Lung (tissue), 12 donors: ENCODE results near the gene CCL7. TPM values are rescaled to one million over a fixed set of nuclear protein-coding genes. Genes with fewer than 3 reads are reported as not detected.
A peak's percentile ranks its signal among the peaks of the same experiment; 100 is the strongest.

ENCODE experiments used
- ATAC-seq: fragments of 200-7000 bp; cut with Tn5 transposase; one replicate; pipeline ENCODE4 v1.9.1; 2020; ENCODE audit warnings: moderate number of reproducible peaks; ENCODE audit not compliant: insufficient read depth, low FRiP score
- DNase-seq, 3 donors: peaks; one replicate each; pipeline ENCODE4 v3.0.0-alpha.2; 2013 to 2017
- H3K27ac ChIP-seq, 2 donors: one replicate each; pipeline ENCODE4 v1.5.1; 2013; ENCODE audit warnings: mild to moderate bottlenecking in 2 of 2, moderate library complexity in 2 of 2, control low read depth in 1 of 2, inconsistent platforms in 1 of 2, low read depth in 1 of 2, low read length in 1 of 2
- H3K27me3 ChIP-seq, 3 donors: one replicate each; pipeline ENCODE4 v1.5.1; 2013; ENCODE audit warnings: low read length in 2 of 3; ENCODE audit not compliant: control insufficient read depth in 3 of 3, insufficient read depth in 3 of 3
- H3K36me3 ChIP-seq, 4 donors: one replicate each; pipeline ENCODE4 v1.5.1; 2013; ENCODE audit warnings: low read length in 4 of 4, mild to moderate bottlenecking in 1 of 4, moderate library complexity in 1 of 4; ENCODE audit not compliant: control insufficient read depth in 4 of 4, insufficient read depth in 4 of 4
- H3K4me1 ChIP-seq, 5 donors: one replicate each; pipeline ENCODE4 v1.5.1; 2013; ENCODE audit warnings: low read length in 5 of 5, mild to moderate bottlenecking in 2 of 5, moderate library complexity in 1 of 5; ENCODE audit not compliant: control insufficient read depth in 5 of 5, insufficient read depth in 5 of 5
- H3K4me3 ChIP-seq: one replicate; pipeline ENCODE4 v1.5.1; 2013; ENCODE audit warnings: mild to moderate bottlenecking, control low read depth, moderate library complexity
- H3K9ac ChIP-seq, 2 donors: one replicate each; pipeline ENCODE4 v1.5.1; 2013; ENCODE audit warnings: low read length in 2 of 2, control low read depth in 1 of 2; ENCODE audit not compliant: insufficient read depth in 1 of 2
- H3K9me3 ChIP-seq, 4 donors: one replicate each; pipeline ENCODE4 v1.5.1; 2013; ENCODE audit warnings: low read length in 3 of 4, mild to moderate bottlenecking in 1 of 4, moderate library complexity in 1 of 4; ENCODE audit not compliant: control insufficient read depth in 4 of 4, insufficient read depth in 3 of 4
- CTCF ChIP-seq: IDR thresholded peaks from 2 replicates; pipeline ENCODE4 v1.5.1; 2012; ENCODE audit warnings: mild to moderate bottlenecking; ENCODE audit errors: control extremely low read depth, extremely low read depth
- WGBS, 2 donors: extraction: QIAGEN DNeasy Blood & Tissue Kit; methylation state at CpG; one replicate each; pipeline ENCODE4 v1.1.7; 2013; 5-methylcytosine and 5-hydroxymethylcytosine counted together
- polyA plus RNA-seq, 2 donors: library from polyadenylated mRNA; stranded (reverse); fragments of 200-250 nt; gene quantifications; one replicate each; pipeline ENCODE4 v1.2.1, GENCODE V29; 2013
- total RNA-seq, 2 donors: library from RNA; depleted of rRNA in 1 of 2; stranded (reverse); fragments of >200 nt in 1 of 2; gene quantifications; one replicate each; pipeline ENCODE4 v1.2.1, GENCODE V29; 2014 to 2021
- donor health status: control.
- donor health status: control.
- donor health status: Bipolar disorder and iron deficiency.
- donor health status: healthy.
- donor health status: DM: yes; HTN: yes; CAD: no.

The CCL7 gene
- total and polyA plus RNA-seq, 4 donors: 1.0 to 44.9 (median 1.0) TPM; not detected in 1

- DNase-seq (peak in 1 of 3 donors; percentile 55), ATAC-seq (no peak)
- Histone ChIP-seq H3K36me3 (no peaks in the 10 kb centered on the region), H3K4me3 (no peak overlapping the region), H3K9ac (no peak overlapping the region), H3K27ac (peak overlapping the region in 1 of 2 donors; percentile 89), H3K27me3 (no peaks in the 10 kb centered on the region), H3K9me3 (no peaks in the 10 kb centered on the region), H3K4me1 (peaks cover 7 to 38% (median 21%) of the 10 kb centered on the region in 5 donors)
- 34 to 50% methylated on average over 8 of the region's 8 CpGs for WGBS, 2 donors
- TF ChIP-seq CTCF: no peak
Measured at GRCh38 chr17:34242587-34243363, 27.2 kb upstream of the CCL7 start.

GRCh38 chr17:34243364-34244320, 26.4 kb upstream of the CCL7 start:
- no peak overlapping the region for H3K9ac ChIP-seq
- WGBS, 2 donors: 66 to 75% methylated on average over 7 of the region's 7 CpGs
- H3K27me3 ChIP-seq: no peaks in the 10 kb centered on the region
- H3K9me3 ChIP-seq: no peaks in the 10 kb centered on the region
- no peak for DNase-seq
- no peak for TF ChIP-seq CTCF
- H3K4me1 ChIP-seq: peaks cover 5 to 34% (median 27%) of the 10 kb centered on the region in 5 donors
- H3K27ac ChIP-seq: no peak overlapping the region
- no peak overlapping the region for H3K4me3 ChIP-seq
- H3K36me3 ChIP-seq: no peaks in the 10 kb centered on the region
- ATAC-seq: no peak

- WGBS, 2 donors: 64 to 71% methylated on average over 6 of the region's 6 CpGs
- Histone ChIP-seq H3K4me3 (no peak overlapping the region), H3K36me3 (no peaks in the 10 kb centered on the region), H3K27me3 (no peaks in the 10 kb centered on the region), H3K9ac (no peak overlapping the region), H3K4me1 (peaks cover 0 to 32% (median 25%) of the 10 kb centered on the region in 5 donors), H3K9me3 (no peaks in the 10 kb centered on the region), H3K27ac (no peak overlapping the region)
- TF ChIP-seq CTCF: no peak
- ATAC-seq: no peak
- DNase-seq: no peak
Measured at GRCh38 chr17:34245351-34245905, 24.6 kb upstream of the CCL7 start.
